ENCODE data around the gene ADAT3.

- TF ChIP-seq CTCF (IDR thresholded peaks at IDR 0.05) = no peak
- no peak for TF ChIP-seq POLR2A (IDR thresholded peaks at IDR 0.05)
Measured at GRCh38 chr19:1882089-1882785, 23.0 kb upstream of the ADAT3 start.

Data from uterus (tissue), 2 donors.